ENCODE results near the gene AMOTL2.

- TF ChIP-seq POLR2AphosphoS5 (IDR thresholded peaks at IDR 0.05; ENCODE audit: low read depth, low read length) (no peak), SIN3A (IDR thresholded peaks at IDR 0.05; ENCODE audit: borderline replicate concordance, insufficient read depth, low read length) (no peak)
Observed at GRCh38 chr3:134322286-134322685, 52.0 kb downstream of the AMOTL2 start.

Data from PFSK-1 (cell line).